Panc1 (cell line): ENCODE results near the gene SMIM20. TPM values are rescaled to one million over a fixed set of nuclear protein-coding genes. Genes with fewer than 3 reads are reported as not detected.

Experiments
- ATAC-seq: fragments of 200-7000 bp; cut with Tn5 transposase; 2 replicates; pipeline ENCODE4 v1.9.1; 2020; ENCODE audit warnings: mild to moderate bottlenecking, moderate library complexity
- BruUV-seq: library from RNA; stranded (reverse); fragments of 400-500 nt; replicated peaks from 2 replicates; lab custom pipeline; 2021; lab: Mats Ljungman, UMichigan
- CTCF ChIA-PET: fragments of 300-600 bp; sonication (Branson Sonifier 250); formaldehyde crosslinking; loops from one replicate; lab custom pipeline; 2022; ENCODE audit warnings: antibody characterized with exemption; lab: Charles Lee
- POLR2A ChIA-PET: fragments of 300-600 bp; sonication (Branson Sonifier 250); formaldehyde crosslinking; loops from one replicate; lab custom pipeline; 2022; ENCODE audit warnings: antibody characterized with exemption; lab: Charles Lee
- DNase-seq: peaks from one replicate; pipeline ENCODE4 v3.0.0-alpha.2; 2010; ENCODE audit warnings: low read depth, low spot score
- H3K27ac ChIP-seq: 2 replicates; pipeline ENCODE4 v1.5.1; 2011; ENCODE audit warnings: mild to moderate bottlenecking, low read length, inconsistent platforms
- H3K27me3 ChIP-seq: fragments of 200-500 bp; sonication (Bioruptor generic); 2 replicates; pipeline ENCODE4 v1.6.0; 2014; ENCODE audit warnings: low read length, inconsistent platforms; ENCODE audit not compliant: control insufficient read depth, insufficient read depth
- H3K36me3 ChIP-seq: fragments of 200-500 bp; sonication (Bioruptor generic); 2 replicates; pipeline ENCODE4 v1.5.1; 2014; ENCODE audit warnings: inconsistent platforms, mild to moderate bottlenecking, low read length, moderate library complexity; ENCODE audit not compliant: control insufficient read depth, insufficient read depth
- H3K4me1 ChIP-seq: 2 replicates; pipeline ENCODE4 v1.5.1; 2011; ENCODE audit warnings: inconsistent platforms, mild to moderate bottlenecking, low read length, moderate library complexity; ENCODE audit not compliant: control insufficient read depth, insufficient read depth
- H3K4me3 ChIP-seq, 2 experiments: 2 replicates each; pipeline ENCODE4 v1.5.1; 2011 to 2012; ENCODE audit warnings: low read depth in 2 of 2, low read length in 2 of 2, mild to moderate bottlenecking in 2 of 2, inconsistent platforms in 1 of 2, moderate library complexity in 1 of 2
- H3K9me3 ChIP-seq: fragments of 200-500 bp; sonication (Bioruptor generic); 2 replicates; pipeline ENCODE4 v1.5.1; 2014; ENCODE audit warnings: low read depth, mild to moderate bottlenecking, inconsistent platforms, low read length, moderate library complexity; ENCODE audit not compliant: control insufficient read depth, insufficient read depth
- POLR2AphosphoS5 ChIP-seq: IDR thresholded peaks from 2 replicates; pipeline ENCODE4 v1.6.1; 2012; ENCODE audit warnings: mild to moderate bottlenecking, low read depth, low read length, moderate library complexity
- REST ChIP-seq, 2 experiments: IDR thresholded peaks; 2 replicates each; pipeline ENCODE4 v1.6.1; 2011 to 2012; ENCODE audit warnings: low read depth in 2 of 2, control low read depth in 1 of 2, low read length in 1 of 2, mild to moderate bottlenecking in 1 of 2, moderate library complexity in 1 of 2; ENCODE audit not compliant: insufficient read depth in 1 of 2
- SIN3A ChIP-seq: IDR thresholded peaks from 2 replicates; pipeline ENCODE4 v1.6.1; 2012; ENCODE audit warnings: low read depth, mild to moderate bottlenecking, low read length, moderate library complexity, borderline replicate concordance; ENCODE audit not compliant: insufficient read depth
- TCF7L2 ChIP-seq: IDR thresholded peaks from 2 replicates; pipeline ENCODE4 v1.6.1; 2011; ENCODE audit warnings: mild to moderate bottlenecking, low read depth, low read length, inconsistent platforms
- in situ Hi-C: cut with HindIII; loops from 2 replicates; pipeline ENCODE4 v1.10.0; 2016; ENCODE audit warnings: low sequenced_read_pairs, low pct_unique_long_range_greater_than_20kb
- intact Hi-C: fragments of 100-400 bp; cut with micrococcal nuclease; formaldehyde crosslinking; loops from one replicate; pipeline ENCODE4 v1.10.0; 2022; ENCODE audit not compliant: unreplicated experiment
- total RNA-seq: library from RNA; stranded (reverse); gene quantifications from one replicate; pipeline ENCODE4 v1.2.1, GENCODE V29; 2021; ENCODE audit not compliant: unreplicated experiment
- TF ChIP-seq, protein P1 (sequence below): fragments of 450-650 bp; IDR thresholded peaks from 2 replicates; pipeline ENCODE4 v1.5.1; 2017; ENCODE audit warnings: mild to moderate bottlenecking

Gene SMIM20
- total RNA-seq, 1 experiment from 2014 or later = 16.5 TPM

- intact Hi-C loops = no loop called here
- H3K9me3 ChIP-seq = no peaks in the 10 kb centered on the region
- TF ChIP-seq TCF7L2 (no peak), SIN3A (no peak), REST (IDR thresholded peaks at IDR 0.05; ENCODE audit: insufficient read depth in 1 of 2, low read depth in 2 of 2, low read length in 1 of 2) (no peak), POLR2AphosphoS5 (no peak)
- TF ChIP-seq, protein P1, sequence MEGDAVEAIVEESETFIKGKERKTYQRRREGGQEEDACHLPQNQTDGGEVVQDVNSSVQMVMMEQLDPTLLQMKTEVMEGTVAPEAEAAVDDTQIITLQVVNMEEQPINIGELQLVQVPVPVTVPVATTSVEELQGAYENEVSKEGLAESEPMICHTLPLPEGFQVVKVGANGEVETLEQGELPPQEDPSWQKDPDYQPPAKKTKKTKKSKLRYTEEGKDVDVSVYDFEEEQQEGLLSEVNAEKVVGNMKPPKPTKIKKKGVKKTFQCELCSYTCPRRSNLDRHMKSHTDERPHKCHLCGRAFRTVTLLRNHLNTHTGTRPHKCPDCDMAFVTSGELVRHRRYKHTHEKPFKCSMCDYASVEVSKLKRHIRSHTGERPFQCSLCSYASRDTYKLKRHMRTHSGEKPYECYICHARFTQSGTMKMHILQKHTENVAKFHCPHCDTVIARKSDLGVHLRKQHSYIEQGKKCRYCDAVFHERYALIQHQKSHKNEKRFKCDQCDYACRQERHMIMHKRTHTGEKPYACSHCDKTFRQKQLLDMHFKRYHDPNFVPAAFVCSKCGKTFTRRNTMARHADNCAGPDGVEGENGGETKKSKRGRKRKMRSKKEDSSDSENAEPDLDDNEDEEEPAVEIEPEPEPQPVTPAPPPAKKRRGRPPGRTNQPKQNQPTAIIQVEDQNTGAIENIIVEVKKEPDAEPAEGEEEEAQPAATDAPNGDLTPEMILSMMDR = no peak
- BruUV-seq = no TSS peak
- H3K4me1 ChIP-seq = no peaks in the 10 kb centered on the region
- no peak overlapping the region for H3K4me3 ChIP-seq
- DNase-seq (no peak), ATAC-seq (no peak)
- H3K27me3 ChIP-seq = no peaks in the 10 kb centered on the region; the same call in none of the 2 replicates
- in situ Hi-C loops = no loop called here
- no peak overlapping the region for H3K27ac ChIP-seq
- POLR2A ChIA-PET = no interaction called here
- no peaks in the 10 kb centered on the region for H3K36me3 ChIP-seq
- CTCF ChIA-PET = no interaction called here
Measured at GRCh38 chr4:25950461-25951389, 36.7 kb downstream of the SMIM20 start.

GRCh38 chr4:25951390-25951952 is 37.5 kb downstream of the SMIM20 start:
- CTCF ChIA-PET = no interaction called here
- TF ChIP-seq SIN3A (no peak), POLR2AphosphoS5 (no peak), TCF7L2 (no peak), REST (IDR thresholded peaks at IDR 0.05; ENCODE audit: insufficient read depth in 1 of 2, low read depth in 2 of 2, low read length in 1 of 2) (no peak)
- TF ChIP-seq, protein P1 = no peak
- intact Hi-C loops (no loop called here), in situ Hi-C loops (no loop called here)
- no peaks in the 10 kb centered on the region for H3K9me3 ChIP-seq
- H3K4me1 ChIP-seq = no peaks in the 10 kb centered on the region
- POLR2A ChIA-PET = no interaction called here
- BruUV-seq = no TSS peak
- no peak overlapping the region for H3K4me3 ChIP-seq
- ATAC-seq = no peak
- DNase-seq = no peak
- no peaks in the 10 kb centered on the region for H3K36me3 ChIP-seq
- no peak overlapping the region for H3K27ac ChIP-seq
- no peaks in the 10 kb centered on the region; the same call in none of the 2 replicates for H3K27me3 ChIP-seq
